NCI-H526 (cell line): Measurements from ENCODE around the gene KMT2B.

Source experiments
- DNase-seq, 2 experiments: peaks; one replicate each; lab custom pipeline; 2025; lab: John Stamatoyannopoulos, UW

Gene KMT2B

GRCh38 chr19:35740423-35741202, 22.8 kb downstream of the KMT2B start:
- DNase-seq, result peak; percentile 99 to 100

- DNase-seq, result no peak
These were observed 23.4 kb downstream of the KMT2B start for GRCh38 chr19:35741203-35741515.

- no peak for DNase-seq
These were observed 24.4 kb downstream of the KMT2B start, which contains the start of gene IGFLR1 for GRCh38 chr19:35742121-35742724. IGFLR1 (minus strand) TSS chr19:35742452; CDS start chr19:35741180, 1,272 bp downstream.

- DNase-seq, result no peak
These were observed 26.0 kb downstream of the KMT2B start for GRCh38 chr19:35743640-35744429.

- peak; percentile 98 to 100 for DNase-seq
These were observed 26.9 kb downstream of the KMT2B start for GRCh38 chr19:35744430-35745327.

- DNase-seq, result peak; percentile 99 to 100
These were observed 27.7 kb downstream of the KMT2B start, which contains the start of the genes PSENEN and U2AF1L4 for GRCh38 chr19:35745328-35746086. PSENEN (plus strand) TSS chr19:35745651; CDS start chr19:35745931, 280 bp downstream. U2AF1L4 (minus strand) TSS chr19:35745418; CDS start chr19:35745391, 27 bp downstream.

GRCh38 chr19:35746087-35746462, 28.3 kb downstream of the KMT2B start:
- no peak for DNase-seq

GRCh38 chr19:35746531-35746930, 28.7 kb downstream of the KMT2B start:
- DNase-seq, result no peak

GRCh38 chr19:35748106-35749020, 30.6 kb downstream of the KMT2B start, which contains the start of gene LIN37:
LIN37 (plus strand) TSS chr19:35748576; CDS start chr19:35748725, 149 bp downstream.
- DNase-seq, result peak; percentile 100

GRCh38 chr19:35750167-35750566, 32.4 kb downstream of the KMT2B start:
- no peak for DNase-seq

GRCh38 chr19:35751839-35752745, 34.3 kb downstream of the KMT2B start:
- DNase-seq, result no peak

GRCh38 chr19:35752746-35753350, 35.0 kb downstream of the KMT2B start:
- DNase-seq, result no peak

GRCh38 chr19:35753634-35754369, 36.0 kb downstream of the KMT2B start:
- no peak for DNase-seq

GRCh38 chr19:35754370-35755130, 36.7 kb downstream of the KMT2B start:
- DNase-seq, result no peak

- no peak for DNase-seq
These were observed 37.3 kb downstream of the KMT2B start for GRCh38 chr19:35755131-35755549.

- DNase-seq, result no peak
These were observed 38.0 kb downstream of the KMT2B start for GRCh38 chr19:35755550-35756376.
